COLO668 (cell line): Measurements from ENCODE around the gene POLR1D.

Source experiments
- DNase-seq: peaks from one replicate; lab custom pipeline; 2025; ENCODE audit not compliant: unreplicated experiment; lab: John Stamatoyannopoulos, UW

The POLR1D gene

DNA sequence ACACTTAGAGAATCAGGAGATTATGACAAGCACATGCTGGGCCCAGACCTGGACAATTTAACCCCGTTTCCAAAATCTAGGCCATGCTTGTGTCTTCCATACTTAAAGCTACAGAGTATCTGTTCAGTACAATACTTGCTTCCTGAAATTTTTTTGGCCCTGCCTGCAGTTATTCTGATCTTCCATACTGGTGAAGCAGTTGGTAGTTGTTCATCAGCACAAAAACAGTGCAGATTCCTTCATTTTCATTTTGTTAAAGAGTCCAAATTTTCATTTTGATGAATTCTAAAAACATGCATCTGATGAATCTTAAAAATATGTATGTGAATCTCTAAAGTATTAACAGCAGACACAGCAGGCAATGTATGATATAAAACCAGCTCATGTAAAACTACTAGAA lies 49.2 kb downstream of the POLR1D start:
- no peak for DNase-seq

DNA sequence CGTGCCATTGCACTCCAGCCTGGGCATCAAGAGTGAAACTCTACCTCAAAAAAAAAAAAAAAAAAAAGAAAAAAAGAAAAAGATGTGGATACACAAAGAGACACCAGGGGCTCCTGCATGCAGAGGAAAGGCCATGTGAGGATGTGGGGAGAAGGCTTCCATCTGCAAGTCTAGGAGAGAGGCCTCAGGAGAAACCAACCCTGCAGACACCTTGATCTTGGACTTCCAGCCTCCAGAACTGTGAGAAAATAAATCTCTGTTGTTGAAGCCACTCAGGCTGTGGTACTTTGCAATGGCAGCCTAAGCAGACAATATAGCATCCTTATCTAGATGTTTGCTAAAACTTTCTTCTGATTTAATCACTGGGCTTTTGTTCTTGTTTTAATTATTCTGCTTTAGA lies 50.3 kb downstream of the POLR1D start:
- no peak for DNase-seq
